ENCODE data around the gene CTSD. TPM values are rescaled to one million over a fixed set of nuclear protein-coding genes. Genes with fewer than 3 reads are reported as not detected.
"Not testable (repeated sequence)": the region's sequence is repeated elsewhere in the genome, so short reads cannot be mapped to it uniquely, and the experiment has no call there.

CTSD gene
- polyA plus RNA-seq (2011; rRNA removed) (77.8 and 136 TPM in 2 replicates), polyA minus RNA-seq (2011; rRNA and poly(A)+ RNA removed) (107 and 168 TPM in 2 replicates)

GRCh38 chr11:1763796-1764661 is at the start of gene CTSD:
CTSD (minus strand) TSS chr11:1763927; CDS start chr11:1763859, 68 bp downstream.
- ChIA-PET CTCF (interaction anchor here (0.6 to 1.8 kb wide), 2 partner anchors 29 to 70 kb away, joined by 5 to 7 read pairs; no protein-coding TSS in a partner anchor), POLR2A (interaction anchor here (0.5 to 0.7 kb wide), 2 partner anchors 10 to 420 kb away, joined by 3 to 6 read pairs; no protein-coding TSS in a partner anchor)
- Histone ChIP-seq H3K4me3 (ENCODE audit: low read depth, low read length) (peak within 1 kb of the TSS; percentile 79), H3K27ac (ENCODE audit: low read depth, low read length) (no peak within 1 kb of the TSS), H3K27me3 (ENCODE audit: control insufficient read depth, insufficient read depth, low read length) (no peaks in the 10 kb centered on the region), H3K9me3 (ENCODE audit: control insufficient read depth, insufficient read depth, low read length) (no peaks in the 10 kb centered on the region; the same call in 1 of the 2 replicates)
- TF ChIP-seq CTCF (IDR thresholded peaks at IDR 0.05; ENCODE audit: low read depth, low read length) = no peak
- DNase-seq (ENCODE audit: low read depth, low spot score) = no peak

- DNase-seq (ENCODE audit: low read depth, low spot score); H3K4me3 ChIP-seq (ENCODE audit: low read depth, low read length); H3K9me3 ChIP-seq (ENCODE audit: control insufficient read depth, insufficient read depth, low read length); CTCF ChIA-PET; POLR2A ChIA-PET; H3K27ac ChIP-seq (ENCODE audit: low read depth, low read length): not testable (repeated sequence)
- peaks cover 17% of the 10 kb centered on the region for H3K27me3 ChIP-seq (ENCODE audit: control insufficient read depth, insufficient read depth, low read length)
These were observed 49.6 kb upstream of the CTSD start for GRCh38 chr11:1813356-1813755.

GRCh38 chr11:1812801-1813200 is 49.1 kb upstream of the CTSD start:
- Histone ChIP-seq H3K27ac (ENCODE audit: low read depth, low read length) (no peak overlapping the region), H3K4me3 (ENCODE audit: low read depth, low read length) (no peak overlapping the region), H3K9me3 (ENCODE audit: control insufficient read depth, insufficient read depth, low read length) (peaks cover 5% of the 10 kb centered on the region), H3K27me3 (ENCODE audit: control insufficient read depth, insufficient read depth, low read length) (peaks cover 15% of the 10 kb centered on the region)
- ChIA-PET POLR2A (no interaction called here), CTCF (no interaction called here)
- DNase-seq (ENCODE audit: low read depth, low spot score) = no peak
- TF ChIP-seq CTCF (IDR thresholded peaks at IDR 0.05; ENCODE audit: low read depth, low read length) = no peak

GRCh38 chr11:1812274-1812673 is 48.5 kb upstream of the CTSD start:
- no peak overlapping the region for H3K4me3 ChIP-seq (ENCODE audit: low read depth, low read length)
- no peak overlapping the region for H3K27ac ChIP-seq (ENCODE audit: low read depth, low read length)
- no peak for DNase-seq (ENCODE audit: low read depth, low spot score)
- peaks cover 16% of the 10 kb centered on the region for H3K27me3 ChIP-seq (ENCODE audit: control insufficient read depth, insufficient read depth, low read length)
- H3K9me3 ChIP-seq (ENCODE audit: control insufficient read depth, insufficient read depth, low read length) = peaks cover 5% of the 10 kb centered on the region
- POLR2A ChIA-PET = no interaction called here
- CTCF ChIA-PET = no interaction called here
- TF ChIP-seq CTCF (IDR thresholded peaks at IDR 0.05; ENCODE audit: low read depth, low read length) = no peak

GRCh38 chr11:1810761-1811160 is 47.0 kb upstream of the CTSD start:
- TF ChIP-seq CTCF (IDR thresholded peaks at IDR 0.05; ENCODE audit: low read depth, low read length) = no peak
- DNase-seq (ENCODE audit: low read depth, low spot score) = no peak
- H3K9me3 ChIP-seq (ENCODE audit: control insufficient read depth, insufficient read depth, low read length) = peaks cover 5% of the 10 kb centered on the region
- H3K27me3 ChIP-seq (ENCODE audit: control insufficient read depth, insufficient read depth, low read length) = peaks cover 20% of the 10 kb centered on the region
- H3K27ac ChIP-seq (ENCODE audit: low read depth, low read length) = no peak overlapping the region
- H3K4me3 ChIP-seq (ENCODE audit: low read depth, low read length) = no peak overlapping the region
- ChIA-PET CTCF (no interaction called here), POLR2A (no interaction called here)

All from AG04450 (cell line).